ENCODE measurements around the gene RRAS2. TPM values are rescaled to one million over a fixed set of nuclear protein-coding genes. Genes with fewer than 3 reads are reported as not detected.

RRAS2 gene
- total and polyA plus RNA-seq, 2 experiments from 2014 or later, result 50.7 to 72.9 TPM

GRCh38 chr11:14230407-14230806 lies 128.6 kb downstream of the RRAS2 start:
- no peaks in the 10 kb centered on the region for H3K4me1 ChIP-seq (ENCODE audit: insufficient read depth)
- H3K79me2 ChIP-seq, result no peaks in the 10 kb centered on the region
- H3K27me3 ChIP-seq, result peaks cover 11% of the 10 kb centered on the region
- TF ChIP-seq CTCF (IDR thresholded peaks at IDR 0.05; ENCODE audit: poor library complexity) (no peak), EZH2phosphoT487 (IDR thresholded peaks at IDR 0.05; ENCODE audit: low read depth, severe bottlenecking, unreplicated experiment) (no peak), EZH2 (IDR thresholded peaks at IDR 0.05; ENCODE audit: borderline replicate concordance) (no peak)
- H3K4me2 ChIP-seq, result no peak overlapping the region
- 83% methylated on average over 6 of the region's 6 CpGs for WGBS (ENCODE audit: low lambda C conversion rate, missing lambda C conversion rate)
- H3K36me3 ChIP-seq (replicated peaks; ENCODE audit: insufficient read depth, low read depth), result no peaks in the 10 kb centered on the region
- no peaks in the 10 kb centered on the region for H4K20me1 ChIP-seq (ENCODE audit: insufficient read depth, poor library complexity, severe bottlenecking)
- no peaks in the 10 kb centered on the region for H3K9me2 ChIP-seq (replicated peaks; ENCODE audit: insufficient read depth)
- H3K27ac ChIP-seq, result no peak overlapping the region
- H3K9me3 ChIP-seq (ENCODE audit: low read depth), result no peaks in the 10 kb centered on the region
- DNase-seq (ENCODE audit: low spot score), result no peak
- no peak overlapping the region for H2AFZ ChIP-seq
- no peak overlapping the region for H3K4me3 ChIP-seq

- Histone ChIP-seq H3K9me3 (ENCODE audit: low read depth) (no peaks in the 10 kb centered on the region), H3K27me3 (peaks cover 11% of the 10 kb centered on the region), H3K4me2 (no peak overlapping the region), H3K4me3 (no peak overlapping the region), H3K4me1 (ENCODE audit: insufficient read depth) (no peaks in the 10 kb centered on the region), H3K36me3 (replicated peaks; ENCODE audit: insufficient read depth, low read depth) (no peaks in the 10 kb centered on the region), H2AFZ (no peak overlapping the region), H3K79me2 (no peaks in the 10 kb centered on the region), H4K20me1 (ENCODE audit: insufficient read depth, poor library complexity, severe bottlenecking) (no peaks in the 10 kb centered on the region), H3K27ac (no peak overlapping the region), H3K9me2 (replicated peaks; ENCODE audit: insufficient read depth) (no peaks in the 10 kb centered on the region)
- TF ChIP-seq CTCF (IDR thresholded peaks at IDR 0.05; ENCODE audit: poor library complexity), result no peak
- TF ChIP-seq EZH2phosphoT487 (IDR thresholded peaks at IDR 0.05; ENCODE audit: low read depth, severe bottlenecking, unreplicated experiment), result no peak
- TF ChIP-seq EZH2 (IDR thresholded peaks at IDR 0.05; ENCODE audit: borderline replicate concordance), result no peak
- no peak for DNase-seq (ENCODE audit: low spot score)
- WGBS (ENCODE audit: low lambda C conversion rate, missing lambda C conversion rate), result 56% methylated on average over 11 of the region's 11 CpGs
Observed at GRCh38 chr11:14229472-14229871, 129.5 kb downstream of the RRAS2 start.

GRCh38 chr11:14228356-14228755 lies 130.6 kb downstream of the RRAS2 start:
- Histone ChIP-seq H3K27me3 (peaks cover 11% of the 10 kb centered on the region), H3K4me3 (no peak overlapping the region), H3K9me3 (ENCODE audit: low read depth) (no peaks in the 10 kb centered on the region), H2AFZ (no peak overlapping the region), H3K79me2 (no peaks in the 10 kb centered on the region), H3K4me1 (ENCODE audit: insufficient read depth) (no peaks in the 10 kb centered on the region), H3K9me2 (replicated peaks; ENCODE audit: insufficient read depth) (no peaks in the 10 kb centered on the region), H4K20me1 (ENCODE audit: insufficient read depth, poor library complexity, severe bottlenecking) (no peaks in the 10 kb centered on the region), H3K4me2 (no peak overlapping the region), H3K27ac (no peak overlapping the region), H3K36me3 (replicated peaks; ENCODE audit: insufficient read depth, low read depth) (no peaks in the 10 kb centered on the region)
- TF ChIP-seq EZH2phosphoT487 (IDR thresholded peaks at IDR 0.05; ENCODE audit: low read depth, severe bottlenecking, unreplicated experiment) (no peak), CTCF (IDR thresholded peaks at IDR 0.05; ENCODE audit: poor library complexity) (no peak), EZH2 (IDR thresholded peaks at IDR 0.05; ENCODE audit: borderline replicate concordance) (no peak)
- 92% methylated on average over 2 of the region's 2 CpGs for WGBS (ENCODE audit: low lambda C conversion rate, missing lambda C conversion rate)
- DNase-seq (ENCODE audit: low spot score), result no peak

Other genes with a start within 250 kb of the RRAS2 start
- 226 and 228 TPM in 2 replicates for gene COPB1, start 140.6 kb upstream of the RRAS2 start, total RNA-seq
- 87.5 and 98.2 TPM in 2 replicates for gene COPB1, start 140.6 kb upstream of the RRAS2 start, polyA plus RNA-seq
- 178 and 182 TPM in 2 replicates for gene PSMA1, start 161.2 kb upstream of the RRAS2 start, total RNA-seq
- 214 and 243 TPM in 2 replicates for gene PSMA1, start 161.2 kb upstream of the RRAS2 start, polyA plus RNA-seq

Data from hepatocyte (in vitro differentiated cells).